Islet of Langerhans (tissue), 1 donor: ENCODE measurements around the gene TRPM3.

Source experiments
- FAIRE-seq: peaks from one replicate; lab custom pipeline; 2011; peaks lifted over from hg19 to GRCh38; lab: Jason Lieb, UNC

Gene TRPM3

GRCh38 chr9:70576116-70576515, 545.3 kb downstream of the TRPM3 start:
- no peak for FAIRE-seq

- peak; percentile 69 for FAIRE-seq
These were observed 547.1 kb downstream of the TRPM3 start for GRCh38 chr9:70574151-70574837.

GRCh38 chr9:70573308-70573707, 548.1 kb downstream of the TRPM3 start:
- no peak for FAIRE-seq

GRCh38 chr9:70571258-70571657, 550.2 kb downstream of the TRPM3 start:
- FAIRE-seq = no peak

- FAIRE-seq = no peak
These were observed 551.6 kb downstream of the TRPM3 start for GRCh38 chr9:70569791-70570190.

GRCh38 chr9:70569070-70569772, 552.2 kb downstream of the TRPM3 start:
- FAIRE-seq = no peak

GRCh38 chr9:70567511-70567910, 553.9 kb downstream of the TRPM3 start:
- FAIRE-seq = no peak

- no peak for FAIRE-seq
These were observed 554.7 kb downstream of the TRPM3 start for GRCh38 chr9:70566751-70567150.

GRCh38 chr9:70566066-70566465, 555.4 kb downstream of the TRPM3 start:
- FAIRE-seq = no peak

- no peak for FAIRE-seq
These were observed 556.7 kb downstream of the TRPM3 start for GRCh38 chr9:70564468-70565335.

- FAIRE-seq = no peak
These were observed 557.8 kb downstream of the TRPM3 start for GRCh38 chr9:70563431-70564204.

GRCh38 chr9:70563010-70563409, 558.4 kb downstream of the TRPM3 start:
- no peak for FAIRE-seq

- FAIRE-seq = no peak
These were observed 559.5 kb downstream of the TRPM3 start for GRCh38 chr9:70561786-70562395.

- no peak for FAIRE-seq
These were observed 560.3 kb downstream of the TRPM3 start for GRCh38 chr9:70561111-70561510.

GRCh38 chr9:70559102-70559501, 562.3 kb downstream of the TRPM3 start:
- FAIRE-seq = no peak

- FAIRE-seq = no peak
These were observed 563.6 kb downstream of the TRPM3 start for GRCh38 chr9:70557661-70558369.

GRCh38 chr9:70556771-70557170, 564.6 kb downstream of the TRPM3 start:
- FAIRE-seq = no peak

- no peak for FAIRE-seq
These were observed 566.5 kb downstream of the TRPM3 start for GRCh38 chr9:70554881-70555280.

GRCh38 chr9:70553707-70554673, 567.4 kb downstream of the TRPM3 start:
- FAIRE-seq = no peak

- no peak for FAIRE-seq
These were observed 568.9 kb downstream of the TRPM3 start for GRCh38 chr9:70552561-70552960.
